Ishikawa (cell line): ENCODE results near the gene HAVCR1.
A peak's percentile ranks its signal among the peaks of the same experiment; 100 is the strongest.

ENCODE experiments used
- CEBPB ChIP-seq: IDR thresholded peaks from 2 replicates; pipeline ENCODE4 v1.6.1; 2012
- CREB1 ChIP-seq: IDR thresholded peaks from 2 replicates; pipeline ENCODE4 v1.6.1; 2012; ENCODE audit warnings: low read depth
- EGR1 ChIP-seq: IDR thresholded peaks from 2 replicates; pipeline ENCODE4 v1.6.1; 2012
- EP300 ChIP-seq: IDR thresholded peaks from 2 replicates; pipeline ENCODE4 v1.6.1; 2012; ENCODE audit warnings: borderline replicate concordance
- FOXM1 ChIP-seq: IDR thresholded peaks from 2 replicates; pipeline ENCODE4 v1.6.1; 2012; ENCODE audit warnings: low read depth, borderline replicate concordance
- MAX ChIP-seq: IDR thresholded peaks from 2 replicates; pipeline ENCODE4 v1.6.1; 2012
- NFIC ChIP-seq: IDR thresholded peaks from 2 replicates; pipeline ENCODE4 v1.6.1; 2012
- RAD21 ChIP-seq: IDR thresholded peaks from 2 replicates; pipeline ENCODE4 v1.6.1; 2012; ENCODE audit warnings: low read depth
- REST ChIP-seq: IDR thresholded peaks from 2 replicates; pipeline ENCODE4 v1.6.1; 2012; ENCODE audit warnings: low read depth, mild to moderate bottlenecking
- TAF1 ChIP-seq: IDR thresholded peaks from 2 replicates; pipeline ENCODE4 v1.6.1; 2012; ENCODE audit warnings: low read depth, mild to moderate bottlenecking
- TCF12 ChIP-seq: IDR thresholded peaks from 2 replicates; pipeline ENCODE4 v1.6.1; 2012; ENCODE audit warnings: low read depth
- TEAD4 ChIP-seq: IDR thresholded peaks from 2 replicates; pipeline ENCODE4 v1.6.1; 2012
- USF1 ChIP-seq: IDR thresholded peaks from 2 replicates; pipeline ENCODE4 v1.6.1; 2012
- YY1 ChIP-seq: IDR thresholded peaks from 2 replicates; pipeline ENCODE4 v1.6.1; 2012; ENCODE audit warnings: low read depth
- ZBTB7A ChIP-seq: IDR thresholded peaks from 2 replicates; pipeline ENCODE4 v1.6.1; 2012; ENCODE audit warnings: low read depth

Gene HAVCR1

GRCh38 chr5:157059891-157060290, 975 bp upstream of the HAVCR1 start:
- TF ChIP-seq ZBTB7A (no peak), EP300 (no peak), TAF1 (no peak), FOXM1 (no peak), RAD21 (no peak), TCF12 (no peak), EGR1 (no peak), REST (no peak), MAX (no peak), CREB1 (no peak), CEBPB (no peak), TEAD4 (no peak)

DNA sequence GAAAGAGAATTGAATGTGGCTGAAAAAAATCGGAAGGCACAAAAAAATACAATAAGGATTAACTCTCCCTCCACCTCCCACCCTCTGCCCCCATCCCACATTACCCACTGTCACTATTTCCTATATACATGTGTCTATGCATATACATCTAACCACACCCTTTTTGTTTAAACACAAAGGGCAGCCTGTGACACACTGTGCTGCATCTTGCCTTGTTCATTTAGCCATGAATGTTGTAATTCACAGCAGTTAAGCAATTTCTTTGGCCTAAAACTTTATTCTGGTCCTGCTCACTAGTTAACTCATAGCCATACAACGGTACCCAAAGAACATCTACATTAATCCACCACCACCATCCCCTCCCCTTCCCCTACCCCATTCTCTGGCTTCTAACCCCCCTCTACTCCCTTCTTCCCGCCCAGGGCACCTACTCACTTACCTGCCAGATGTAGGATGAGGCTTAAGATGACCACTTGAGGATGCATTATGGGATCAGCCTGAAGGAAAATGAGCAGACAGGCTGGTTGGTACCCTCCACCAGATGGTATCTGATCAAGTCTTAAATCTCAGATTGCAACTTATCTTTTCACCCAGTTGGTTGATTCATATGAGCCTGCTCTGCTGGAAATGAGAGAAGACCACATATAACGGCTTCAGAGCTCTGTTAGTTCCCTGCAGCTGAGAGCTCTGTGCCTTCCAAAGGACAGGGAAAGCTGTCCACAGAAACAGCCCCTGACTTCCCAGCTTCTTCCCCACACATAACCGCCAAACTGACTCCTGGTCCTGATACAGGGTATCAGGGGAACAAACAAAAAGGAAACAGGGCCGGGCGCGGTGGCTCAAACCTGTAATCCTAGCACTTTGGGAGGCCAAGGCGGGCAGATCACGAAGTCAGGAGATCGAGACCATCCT, 1.2 kb downstream of the HAVCR1 start:
- no peak for TF ChIP-seq EGR1

DNA sequence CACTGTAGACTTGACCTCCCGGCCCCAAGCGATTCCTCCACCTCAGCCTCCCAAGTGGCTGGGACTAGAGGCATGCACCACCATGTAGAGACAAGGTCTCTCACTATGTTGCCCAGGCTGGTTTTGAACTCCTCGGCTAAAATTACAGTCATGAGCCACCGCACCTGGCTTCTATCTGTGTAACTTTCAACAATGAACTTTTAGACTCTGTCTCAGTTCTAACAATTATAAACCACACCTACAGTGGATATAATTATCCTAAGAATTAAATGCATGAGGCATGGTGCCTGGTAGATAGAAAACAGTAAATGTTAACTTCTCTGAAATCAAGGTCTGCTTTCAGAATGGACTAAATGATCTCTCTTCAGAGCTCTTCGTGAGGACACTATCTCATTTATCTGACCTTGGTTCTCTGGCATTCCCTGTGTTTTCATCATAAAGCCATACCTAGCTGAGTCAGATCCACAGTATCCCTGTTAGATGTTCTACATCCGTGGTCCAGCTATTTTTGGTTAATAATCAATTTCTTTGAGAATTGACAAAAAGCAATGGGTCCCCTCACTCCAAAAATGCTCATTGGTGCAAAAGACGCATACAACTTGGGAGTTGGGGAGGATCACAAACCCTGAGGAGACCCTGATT, 7.2 kb downstream of the HAVCR1 start:
- TF ChIP-seq CREB1, result no peak
- no peak for TF ChIP-seq REST
- TF ChIP-seq ZBTB7A, result no peak
- no peak for TF ChIP-seq FOXM1
- no peak for TF ChIP-seq YY1
- TF ChIP-seq MAX, result no peak
- no peak for TF ChIP-seq EP300
- no peak for TF ChIP-seq NFIC
- TF ChIP-seq EGR1, result no peak
- no peak for TF ChIP-seq CEBPB
- TF ChIP-seq TEAD4, result no peak
- TF ChIP-seq TCF12, result no peak
- TF ChIP-seq RAD21, result no peak
- TF ChIP-seq TAF1, result no peak
- TF ChIP-seq USF1, result no peak

DNA sequence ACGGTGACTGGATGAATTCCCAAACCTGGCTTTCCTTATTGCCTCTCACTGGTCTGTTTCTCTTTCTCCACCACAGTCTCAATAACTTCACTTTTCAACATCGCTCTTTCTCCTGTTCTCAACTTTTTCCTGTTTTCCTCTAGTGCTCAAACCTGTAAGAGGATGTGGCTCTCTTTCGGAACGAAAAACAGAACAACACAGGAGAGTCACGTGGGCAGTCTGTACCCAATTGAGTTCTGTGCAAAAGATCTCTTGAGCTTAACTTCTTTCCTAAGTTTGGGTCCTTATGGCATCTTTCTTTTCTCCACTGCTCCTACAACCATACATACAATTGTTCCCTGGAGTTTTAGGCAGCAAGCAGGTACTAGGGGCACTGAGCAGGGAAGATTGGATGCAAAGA, 8.9 kb downstream of the HAVCR1 start:
- 0 out of 2 replicates have a peak, but pooled peaks have one; percentile 42 for TF ChIP-seq USF1
- TF ChIP-seq YY1, result no peak
- TF ChIP-seq CEBPB, result no peak

DNA sequence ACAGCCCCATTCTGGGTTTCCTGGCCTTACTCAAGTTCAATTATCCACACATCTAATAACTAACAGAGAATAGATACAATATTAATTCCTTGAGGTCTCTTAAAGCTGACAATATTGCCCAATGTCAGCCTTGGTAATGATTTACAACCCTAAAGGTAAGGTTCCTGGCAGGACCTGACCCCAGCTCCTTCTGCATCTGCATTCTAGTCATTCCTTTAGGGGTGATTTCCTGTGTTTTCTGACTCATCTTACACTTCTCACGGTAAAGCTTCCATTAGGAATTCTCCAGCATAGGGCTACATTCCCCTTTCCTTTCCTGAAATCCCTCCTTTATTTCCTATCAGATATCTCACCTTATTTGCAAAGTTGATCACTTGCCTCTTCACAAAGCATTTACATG, 9.3 kb downstream of the HAVCR1 start:
- TF ChIP-seq TAF1 (no peak), TEAD4 (no peak), CEBPB (no peak), CREB1 (no peak), MAX (no peak), USF1 (no peak), REST (no peak), EGR1 (no peak), ZBTB7A (no peak), YY1 (no peak), EP300 (no peak), RAD21 (no peak), FOXM1 (no peak), NFIC (no peak), TCF12 (no peak)
